Dermis blood vessel endothelial cell (primary cell): ENCODE measurements around the gene CCDC90B. TPM values are rescaled to one million over a fixed set of nuclear protein-coding genes. Genes with fewer than 3 reads are reported as not detected.
"Not testable (repeated sequence)": the region's sequence is repeated elsewhere in the genome, so short reads cannot be mapped to it uniquely, and the experiment has no call there.

ENCODE experiments used
- DNase-seq: peaks from one replicate; pipeline ENCODE4 v3.0.0; 2010
- total RNA-seq: library from RNA; depleted of rRNA; stranded (reverse); fragments of >200 nt; gene quantifications from 2 replicates; pipeline ENCODE4 v1.2.3, GENCODE V29; 2014

The CCDC90B gene
- total RNA-seq: 60.7 and 64.2 TPM in 2 replicates

GRCh38 chr11:83285771-83286528 is at the start of gene CCDC90B:
Gene CCDC90B, minus strand, starts transcription at chr11:83286367. Its CDS starts 395 bp downstream, at chr11:83285972.
- peak; percentile 98 for DNase-seq

GRCh38 chr11:83335446-83336070 is 49.4 kb upstream of the CCDC90B start:
- no peak for DNase-seq

- no peak for DNase-seq
Measured at GRCh38 chr11:83330303-83330702, 44.1 kb upstream of the CCDC90B start.

GRCh38 chr11:83326326-83326725 is 40.2 kb upstream of the CCDC90B start:
- DNase-seq: no peak

GRCh38 chr11:83319346-83319745 is 33.2 kb upstream of the CCDC90B start:
- no peak for DNase-seq

- no peak for DNase-seq
Measured at GRCh38 chr11:83318931-83319330, 32.8 kb upstream of the CCDC90B start.

GRCh38 chr11:83317757-83318690 is 31.9 kb upstream of the CCDC90B start:
- no peak for DNase-seq

- not testable (repeated sequence) for DNase-seq
Measured at GRCh38 chr11:83316897-83317268, 30.7 kb upstream of the CCDC90B start.

GRCh38 chr11:83316143-83316896 is 30.2 kb upstream of the CCDC90B start:
- DNase-seq: not testable (repeated sequence)

GRCh38 chr11:83312430-83312829 is 26.3 kb upstream of the CCDC90B start:
- no peak for DNase-seq

GRCh38 chr11:83311701-83312100 is 25.5 kb upstream of the CCDC90B start:
- no peak for DNase-seq

- DNase-seq: no peak
Measured at GRCh38 chr11:83310718-83311117, 24.6 kb upstream of the CCDC90B start.

- DNase-seq: not testable (repeated sequence)
Measured at GRCh38 chr11:83308536-83308935, 22.4 kb upstream of the CCDC90B start.

- DNase-seq: no peak
Measured at GRCh38 chr11:83306200-83307080, 20.3 kb upstream of the CCDC90B start.

GRCh38 chr11:83303316-83303715 is 17.1 kb upstream of the CCDC90B start:
- no peak for DNase-seq

GRCh38 chr11:83302151-83302550 is 16.0 kb upstream of the CCDC90B start:
- DNase-seq: no peak

- no peak for DNase-seq
Measured at GRCh38 chr11:83299681-83300080, 13.5 kb upstream of the CCDC90B start.

- DNase-seq: no peak
Measured at GRCh38 chr11:83294208-83294607, 8.0 kb upstream of the CCDC90B start.

- DNase-seq: no peak
Measured at GRCh38 chr11:83293457-83293774, 7.2 kb upstream of the CCDC90B start.

- DNase-seq: peak; percentile 78
Measured at GRCh38 chr11:83292709-83293456, 6.7 kb upstream of the CCDC90B start.

- no peak for DNase-seq
Measured at GRCh38 chr11:83287631-83288030, 1.5 kb upstream of the CCDC90B start.
